GM21576 (cell line): Measurements from ENCODE around the gene TAF15.

Experiments used
- ATAC-seq: cut with Tn5 transposase; IDR thresholded peaks from one replicate; pipeline ENCODE4 v1.9.1; 2021; ENCODE audit warnings: mild to moderate bottlenecking, moderate library complexity; ENCODE audit not compliant: unreplicated experiment

Gene TAF15

DNA sequence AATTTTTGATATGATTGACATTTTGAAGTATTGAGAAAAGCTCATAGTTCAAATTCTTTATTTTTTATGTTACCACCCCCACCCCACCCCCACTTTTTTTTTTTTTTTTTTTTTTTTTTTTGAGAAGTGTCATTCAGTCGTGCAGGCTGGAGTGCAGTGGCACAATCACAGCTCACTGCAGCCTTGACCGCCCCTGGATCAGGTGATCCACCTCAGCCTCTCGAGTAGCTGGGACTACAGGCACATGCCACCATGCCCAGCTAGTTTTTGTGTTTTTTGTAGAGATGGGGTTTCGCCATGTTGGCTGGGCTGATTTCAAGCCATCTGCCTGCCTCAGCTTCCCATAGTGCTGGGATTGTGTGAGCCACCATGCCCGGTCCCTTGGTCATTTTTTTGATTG is 7.4 kb downstream of the TAF15 start:
- no peak for ATAC-seq

DNA sequence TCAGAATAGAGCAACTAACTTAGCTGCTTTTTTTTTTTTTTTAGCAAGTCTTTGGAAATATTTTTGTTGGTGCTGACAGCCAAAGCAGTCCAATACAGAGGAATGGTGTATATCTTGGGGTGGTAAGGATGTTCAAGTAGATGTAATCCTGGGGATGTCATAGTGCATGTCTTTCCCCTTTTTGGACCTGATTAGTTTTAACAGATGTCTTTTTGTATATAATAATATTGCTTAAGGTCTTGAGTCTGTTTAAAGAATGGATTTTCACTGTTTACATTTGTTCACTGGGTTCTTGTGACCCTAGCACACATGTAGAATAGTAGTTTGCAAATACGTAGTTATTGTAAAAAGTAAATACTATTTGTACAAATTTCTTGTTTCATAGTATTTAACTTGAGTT is 7.9 kb downstream of the TAF15 start:
- no peak for ATAC-seq

DNA sequence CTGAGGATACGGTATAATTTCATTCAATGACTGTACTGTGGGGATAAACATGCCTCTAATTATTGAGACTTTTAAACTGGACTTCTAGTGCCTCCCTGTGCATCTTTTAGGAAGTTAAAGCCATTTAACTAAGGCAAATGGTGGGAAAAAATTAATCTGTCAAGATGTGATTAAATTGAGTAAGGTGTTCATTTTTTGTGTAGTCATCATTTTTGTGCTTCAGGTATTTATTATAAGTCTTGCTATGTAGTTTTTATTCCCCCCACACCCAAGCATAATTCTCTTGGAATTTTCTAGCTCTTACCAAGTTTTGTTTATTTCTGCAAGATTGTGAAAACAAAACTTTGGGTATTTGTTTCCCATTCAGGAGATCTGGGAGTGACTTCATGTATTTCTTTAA is 10.2 kb downstream of the TAF15 start:
- ATAC-seq, result no peak

DNA sequence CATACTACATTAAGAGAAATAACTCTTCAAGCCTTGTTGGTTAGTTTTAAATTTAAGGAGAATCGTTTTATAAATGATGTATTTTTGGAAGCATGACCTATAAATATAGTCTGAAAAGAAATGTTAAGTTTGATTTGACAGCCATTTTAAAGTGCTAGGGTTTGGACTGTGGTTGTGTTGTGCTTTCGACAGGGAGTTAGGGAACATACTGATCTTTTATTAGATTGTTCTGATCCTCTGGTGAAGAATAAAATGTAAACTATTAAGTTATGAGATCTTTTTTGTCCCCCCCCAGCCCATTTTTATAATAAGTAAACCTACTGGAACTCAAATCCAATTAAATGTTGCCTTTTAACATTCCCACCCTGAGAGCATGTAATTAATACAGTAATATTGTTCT is 12.0 kb downstream of the TAF15 start:
- no peak for ATAC-seq

DNA sequence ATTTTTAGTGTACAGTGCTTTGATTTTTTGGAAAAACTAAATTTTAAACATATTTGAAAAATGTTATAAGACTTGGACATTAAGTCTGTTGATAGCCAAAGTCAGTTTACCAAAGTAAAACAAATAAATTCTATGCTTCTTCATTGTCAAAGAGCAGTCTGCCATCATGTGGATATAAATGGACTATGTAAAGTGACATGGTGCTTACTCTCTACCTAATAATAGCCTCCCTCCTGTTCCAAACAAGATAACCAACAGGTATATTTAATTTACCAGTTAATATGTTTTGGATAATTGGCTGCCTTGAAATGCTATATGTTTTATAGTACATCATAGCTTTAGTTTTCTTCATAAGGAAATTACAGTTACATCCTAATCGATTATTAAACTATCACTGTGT is 15.9 kb downstream of the TAF15 start:
- no peak for ATAC-seq

DNA sequence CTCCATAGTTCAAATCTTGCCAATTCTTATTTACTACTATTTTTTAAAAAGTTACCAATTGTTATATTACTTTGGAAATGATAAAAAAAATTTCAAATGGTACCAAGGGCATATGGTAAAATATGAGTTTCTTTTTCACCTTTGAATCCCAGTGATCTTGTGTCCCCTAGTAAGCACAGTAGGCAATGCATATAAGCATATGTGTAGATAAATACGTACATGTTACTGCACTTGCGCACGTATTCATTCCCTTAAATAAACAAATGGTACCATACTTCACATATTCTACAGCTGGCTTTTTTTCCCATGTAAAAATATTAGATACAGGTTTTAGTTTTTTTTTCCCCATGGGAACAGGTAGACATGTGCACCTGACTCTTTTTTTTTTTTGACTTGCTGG is 31.8 kb downstream of the TAF15 start:
- no peak for ATAC-seq

DNA sequence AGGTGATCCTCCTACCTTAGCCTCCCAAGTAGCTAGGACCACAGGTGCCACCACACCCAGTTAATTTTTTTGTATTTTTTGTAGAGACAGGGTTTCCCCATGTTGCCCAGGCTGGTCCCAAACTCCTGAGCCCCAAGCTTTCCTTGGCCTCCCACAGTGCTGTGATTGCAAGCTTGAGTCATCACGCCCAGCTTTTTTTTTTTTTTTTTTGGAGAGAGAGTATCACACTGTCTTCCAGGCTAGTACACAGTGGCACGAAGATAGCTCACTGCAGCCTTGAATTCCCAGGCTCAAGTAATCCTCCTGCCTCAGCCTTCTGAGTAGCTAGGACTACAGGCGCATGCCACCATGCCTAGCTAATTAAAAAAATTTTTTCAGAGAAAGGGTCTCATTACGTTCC is 32.2 kb downstream of the TAF15 start:
- ATAC-seq, result no peak

DNA sequence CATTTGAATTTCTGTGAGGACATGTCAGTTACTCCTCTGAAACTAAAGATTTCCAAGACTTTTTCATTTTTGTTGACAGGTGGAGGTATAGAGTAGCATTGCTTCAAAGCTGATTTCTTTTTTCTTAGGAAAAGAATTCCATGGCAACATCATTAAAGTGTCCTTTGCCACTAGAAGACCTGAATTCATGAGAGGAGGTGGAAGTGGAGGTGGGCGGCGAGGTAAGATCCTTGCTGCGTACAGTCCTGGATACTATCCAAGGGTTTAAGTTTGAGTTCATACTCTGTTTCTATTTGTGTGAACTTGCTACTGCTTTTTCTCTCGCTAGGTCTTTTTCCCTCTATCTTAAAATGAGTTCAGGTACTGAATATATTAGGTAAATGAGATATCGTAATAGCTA is 33.0 kb downstream of the TAF15 start:
- no peak for ATAC-seq

DNA sequence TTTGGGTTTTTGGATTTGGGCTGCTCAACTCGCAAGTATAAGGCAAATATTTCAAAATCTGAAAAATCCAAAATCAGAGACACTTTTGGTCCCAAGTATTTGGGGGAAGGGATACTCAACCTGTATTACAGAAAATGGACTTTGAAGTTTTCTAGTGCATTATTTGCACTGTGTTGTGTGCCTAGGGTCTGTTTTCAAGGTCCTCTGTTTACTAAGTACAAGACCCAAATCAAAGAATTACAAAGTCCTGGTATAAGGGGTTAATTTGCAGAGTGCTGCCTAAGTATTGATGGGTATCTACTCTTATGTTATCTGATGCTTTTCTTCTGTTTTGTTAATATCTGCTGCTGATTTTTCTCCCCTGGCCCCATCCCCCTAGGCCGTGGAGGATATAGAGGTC is 34.4 kb downstream of the TAF15 start:
- ATAC-seq, result no peak

DNA sequence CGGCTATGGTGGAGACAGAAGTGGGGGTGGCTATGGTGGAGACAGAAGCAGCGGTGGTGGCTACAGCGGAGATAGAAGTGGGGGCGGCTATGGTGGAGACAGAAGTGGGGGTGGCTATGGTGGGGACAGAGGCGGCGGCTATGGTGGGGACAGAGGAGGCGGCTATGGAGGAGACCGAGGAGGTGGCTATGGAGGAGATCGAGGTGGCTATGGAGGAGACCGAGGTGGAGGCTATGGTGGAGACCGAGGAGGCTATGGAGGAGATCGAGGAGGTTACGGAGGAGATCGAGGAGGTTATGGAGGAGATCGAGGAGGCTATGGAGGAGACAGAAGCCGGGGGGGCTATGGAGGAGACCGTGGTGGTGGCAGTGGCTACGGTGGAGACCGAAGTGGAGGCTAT is 35.3 kb downstream of the TAF15 start:
- no peak for ATAC-seq

DNA sequence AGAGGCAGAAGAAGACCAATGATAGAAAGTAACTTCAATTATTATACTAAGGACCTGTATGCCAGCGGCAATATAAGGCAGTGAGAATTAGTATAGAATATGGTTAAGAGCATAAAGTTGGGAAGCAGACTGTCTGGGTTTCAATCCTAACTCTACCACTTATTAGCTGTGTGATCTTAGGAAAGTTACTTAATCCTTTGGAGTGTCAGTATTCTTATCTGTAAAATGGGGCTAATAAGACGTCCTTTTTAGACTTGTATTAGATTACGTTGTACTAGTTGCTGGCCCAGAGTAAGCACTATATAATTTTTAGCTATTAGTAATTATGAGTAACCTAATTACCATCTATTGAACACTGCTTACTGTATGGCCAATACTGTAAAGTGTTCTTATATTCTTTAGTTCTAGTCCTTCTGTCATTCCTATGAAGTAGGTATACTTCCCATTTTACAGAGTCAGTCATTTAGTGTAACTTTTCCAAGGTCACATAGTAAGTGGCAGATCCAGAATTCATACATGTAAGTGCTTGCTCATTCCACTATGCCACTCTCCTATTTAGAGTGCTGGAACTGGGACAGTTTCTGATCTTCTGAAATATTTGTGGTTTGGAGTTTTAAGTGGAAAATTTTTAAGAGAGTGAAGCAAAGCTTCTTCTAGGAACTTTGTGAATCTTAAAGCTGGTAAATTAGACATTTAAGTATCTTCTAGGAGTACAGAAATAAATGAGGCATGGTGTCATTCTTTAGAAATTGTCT is 36.9 kb downstream of the TAF15 start:
- no peak for ATAC-seq

DNA sequence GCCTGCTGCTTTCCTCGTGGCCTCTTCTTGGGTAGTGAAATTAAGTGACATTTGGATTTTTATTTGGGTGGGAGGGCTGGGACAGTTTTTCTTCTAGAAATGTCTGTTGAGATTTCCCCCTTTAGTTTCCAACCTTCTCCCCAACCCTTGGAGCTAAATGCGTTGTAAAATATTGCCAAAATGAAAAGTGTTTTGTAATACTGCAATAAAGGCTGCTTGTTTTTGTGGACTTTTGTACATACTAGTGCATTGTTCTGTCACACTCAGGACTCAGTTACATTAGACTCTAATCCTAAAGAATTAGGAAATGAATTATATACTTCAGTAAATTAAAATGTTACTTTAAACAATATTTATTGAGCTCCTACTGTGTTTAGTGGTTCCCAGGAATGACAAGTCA is 37.7 kb downstream of the TAF15 start:
- ATAC-seq, result no peak

DNA sequence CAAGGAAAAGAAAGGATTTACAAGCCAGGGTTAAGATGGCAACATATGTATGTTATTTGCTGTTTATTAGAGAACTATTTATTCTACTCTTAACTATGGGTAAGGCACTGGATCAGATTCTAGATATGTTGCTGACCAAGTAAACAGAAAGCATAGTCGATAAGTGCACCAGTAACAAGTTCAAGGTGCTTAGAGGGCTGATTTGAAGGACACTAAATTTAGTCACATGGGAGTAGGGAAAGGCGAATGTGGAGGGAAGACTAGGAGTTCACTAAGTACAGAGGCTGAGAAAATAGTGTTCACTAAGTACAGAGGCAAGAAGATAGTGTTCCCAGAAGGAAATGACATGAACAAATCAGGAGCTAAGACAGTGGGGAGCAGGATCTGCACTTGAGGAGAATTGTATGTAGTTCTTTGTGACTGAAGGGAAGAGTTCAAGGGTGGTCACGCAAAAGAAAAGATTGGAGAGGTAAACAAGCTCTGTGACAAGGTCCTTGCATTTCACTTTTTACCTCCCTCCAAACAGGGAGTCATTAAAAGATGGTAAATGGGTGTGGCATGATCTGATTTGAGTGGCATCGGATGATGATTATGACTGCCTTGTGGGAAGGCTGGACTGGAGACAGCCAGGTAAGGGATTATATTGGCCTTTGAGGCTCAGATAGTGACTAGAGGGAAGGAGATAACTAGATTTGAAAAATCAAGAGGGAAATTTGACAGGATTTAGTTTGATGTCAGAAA is 38.5 kb downstream of the TAF15 start:
- no peak for ATAC-seq

DNA sequence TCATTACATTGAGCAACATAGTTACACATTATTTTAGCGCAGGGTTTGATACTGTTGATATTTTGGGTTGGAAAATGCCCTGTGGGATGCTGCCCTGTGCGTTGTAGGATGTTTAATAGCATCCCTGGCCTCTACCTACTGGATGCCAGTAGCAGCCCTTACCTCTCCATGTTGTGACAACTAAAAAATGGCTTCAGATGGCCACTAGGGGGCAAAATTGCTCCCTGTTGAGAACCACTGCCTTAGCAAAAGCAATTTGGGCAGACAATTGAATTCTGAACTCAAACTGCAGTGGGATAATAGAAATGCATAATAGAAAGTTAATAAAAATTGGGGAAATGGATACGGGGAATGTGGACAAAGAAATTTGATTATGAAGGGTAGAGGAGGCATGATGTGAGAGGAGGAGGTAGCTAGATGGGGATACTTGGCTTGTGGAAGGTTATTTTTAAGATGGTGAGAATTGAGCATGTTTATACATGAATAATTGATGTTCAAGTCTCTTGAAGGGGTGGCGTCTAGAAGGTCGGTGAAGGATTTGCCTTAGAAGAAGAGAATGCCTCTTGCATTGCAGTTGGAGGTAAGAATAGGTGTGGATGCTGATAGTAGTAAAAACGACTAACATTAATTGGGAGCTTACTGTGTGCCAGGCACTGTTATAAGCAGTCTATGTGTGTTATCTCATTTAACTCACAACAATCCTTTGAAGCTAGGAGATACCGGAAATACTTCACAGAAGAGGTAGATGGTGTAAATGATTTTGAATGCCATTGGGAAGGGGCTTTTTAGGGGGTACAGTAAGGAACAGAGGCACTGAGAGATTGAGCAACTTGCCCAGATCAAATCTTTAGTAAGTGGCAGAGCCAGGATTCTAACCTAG is 40.4 kb downstream of the TAF15 start:
- ATAC-seq, result no peak

DNA sequence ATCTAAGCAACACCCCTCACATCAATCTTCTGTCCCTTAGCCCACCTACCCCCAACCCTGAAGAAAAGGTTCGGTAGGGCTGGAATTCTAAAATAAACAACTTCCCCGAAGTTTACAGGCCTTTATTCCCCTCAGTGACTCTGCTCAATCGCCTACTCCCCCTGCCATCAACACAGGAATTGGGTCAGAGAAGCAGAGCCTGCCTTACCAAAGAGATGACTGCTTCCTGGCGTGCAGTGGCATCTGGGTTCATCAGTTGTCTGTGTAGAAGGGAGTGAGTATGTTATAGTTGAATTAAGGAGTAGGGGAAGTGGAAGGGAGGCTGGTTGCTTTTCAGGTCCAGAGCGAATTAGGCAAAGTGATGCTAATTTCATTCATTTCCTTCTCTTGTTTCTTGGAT is 46.7 kb downstream of the TAF15 start:
- no peak for ATAC-seq

DNA sequence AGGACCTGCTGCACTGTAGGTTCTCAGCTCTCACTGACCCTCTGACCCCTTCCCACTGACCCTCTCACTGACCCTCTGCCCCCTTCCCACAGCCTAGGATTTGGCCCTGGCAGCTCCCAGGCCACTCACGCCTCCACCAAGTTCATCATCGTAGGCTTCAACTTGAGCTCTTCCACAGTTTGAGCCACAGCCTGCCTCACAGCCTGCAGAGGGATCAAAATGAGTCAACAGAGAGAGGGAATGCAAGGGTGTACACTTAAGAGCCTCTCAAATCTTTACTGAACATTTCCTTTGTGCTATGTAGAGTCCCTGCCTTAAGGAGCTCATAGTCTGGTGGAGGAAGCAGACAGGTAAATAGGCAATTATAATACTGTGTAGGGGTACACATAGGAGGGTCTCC is 47.3 kb downstream of the TAF15 start:
- no peak for ATAC-seq

DNA sequence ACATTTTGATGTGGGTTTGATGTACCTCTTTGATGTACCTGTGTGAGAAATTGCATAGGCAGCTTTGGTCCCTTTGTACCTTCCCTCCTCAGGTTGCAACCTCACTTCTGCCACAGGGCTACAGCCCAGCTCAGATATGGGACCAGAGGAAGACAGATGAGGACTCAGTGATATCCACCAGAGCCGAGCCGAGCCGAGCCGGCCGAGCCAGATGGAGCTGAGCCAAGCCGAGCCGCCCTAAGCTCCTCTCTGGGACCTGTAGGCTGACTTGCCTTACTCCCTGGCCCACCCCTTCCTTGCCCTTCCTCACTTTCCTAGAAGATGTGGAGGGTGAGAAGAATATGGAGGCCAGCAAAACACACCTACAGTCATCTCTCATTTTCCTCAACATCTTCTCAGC is 55.6 kb downstream of the TAF15 start:
- no peak for ATAC-seq

DNA sequence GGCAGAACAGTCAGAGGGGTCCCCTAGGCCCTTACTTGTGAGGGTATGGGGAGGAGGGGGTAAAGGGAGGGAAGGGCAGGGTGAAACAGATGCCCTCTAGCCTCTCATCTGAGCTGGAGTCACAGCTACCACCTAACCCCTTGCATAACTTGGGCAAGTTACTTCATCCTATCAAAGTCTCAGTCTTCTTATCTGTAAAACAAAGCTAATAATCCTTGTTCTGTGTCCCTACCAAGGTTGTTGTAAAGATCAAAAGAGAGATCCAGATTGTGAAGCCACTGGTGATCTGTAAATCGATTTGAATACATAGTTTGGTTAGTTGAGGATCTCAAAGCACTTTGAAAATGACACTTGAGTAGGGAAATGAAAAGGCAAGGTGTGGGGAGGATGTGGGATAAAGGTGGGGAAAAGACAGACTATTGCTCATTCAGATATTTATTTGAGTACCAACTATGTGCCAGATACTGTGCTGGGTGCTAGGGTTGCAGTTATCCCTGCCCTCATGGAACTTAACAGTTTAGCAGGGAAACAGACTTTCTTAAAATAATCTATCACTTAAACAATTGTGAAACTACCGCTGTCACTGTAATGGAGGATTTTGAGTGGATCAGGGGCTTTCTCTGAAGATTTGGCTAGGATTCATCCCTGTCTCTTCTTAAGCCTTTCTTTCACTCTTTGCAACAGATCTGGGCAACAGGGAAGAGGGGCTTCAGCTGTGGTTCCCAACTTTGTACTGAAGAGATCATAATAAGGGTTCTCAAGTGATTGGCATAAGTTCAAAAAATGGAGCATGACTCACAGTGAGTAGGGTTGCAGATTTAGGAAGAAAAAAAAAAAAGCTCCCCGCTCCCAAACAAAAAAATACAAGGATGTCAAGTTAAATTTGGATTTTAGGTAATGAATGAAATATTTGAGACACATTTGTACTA is 56.4 kb downstream of the TAF15 start:
- ATAC-seq, result no peak

DNA sequence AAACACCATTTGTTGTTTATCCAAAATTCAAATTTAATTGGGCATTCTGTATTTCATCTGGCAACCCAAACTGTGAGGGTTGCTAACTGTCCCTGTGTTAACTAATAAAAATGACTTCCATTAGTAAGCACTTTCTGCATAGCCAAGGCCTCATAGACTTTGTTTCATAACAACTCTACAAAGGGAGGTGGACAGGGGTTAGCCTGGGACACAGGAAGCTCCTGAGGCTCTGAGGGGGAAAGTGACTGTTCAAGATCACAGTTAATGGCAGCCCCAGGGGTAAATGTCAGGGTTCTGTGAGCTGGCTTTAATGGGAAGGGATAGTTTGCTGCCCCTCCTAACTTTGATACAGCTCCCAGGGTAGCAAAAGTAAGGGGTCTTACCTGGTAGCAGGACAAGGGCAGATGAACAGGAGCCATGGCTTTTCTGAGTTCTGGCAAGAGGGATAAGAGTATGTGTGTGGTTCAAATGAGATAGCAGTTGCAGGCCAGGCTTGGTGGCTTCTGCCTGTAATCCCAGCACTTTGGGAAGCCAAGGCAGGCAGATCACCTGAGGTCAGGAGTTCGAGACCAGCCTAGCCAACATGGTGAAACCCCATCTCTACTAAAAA is 57.2 kb downstream of the TAF15 start:
- no peak for ATAC-seq

DNA sequence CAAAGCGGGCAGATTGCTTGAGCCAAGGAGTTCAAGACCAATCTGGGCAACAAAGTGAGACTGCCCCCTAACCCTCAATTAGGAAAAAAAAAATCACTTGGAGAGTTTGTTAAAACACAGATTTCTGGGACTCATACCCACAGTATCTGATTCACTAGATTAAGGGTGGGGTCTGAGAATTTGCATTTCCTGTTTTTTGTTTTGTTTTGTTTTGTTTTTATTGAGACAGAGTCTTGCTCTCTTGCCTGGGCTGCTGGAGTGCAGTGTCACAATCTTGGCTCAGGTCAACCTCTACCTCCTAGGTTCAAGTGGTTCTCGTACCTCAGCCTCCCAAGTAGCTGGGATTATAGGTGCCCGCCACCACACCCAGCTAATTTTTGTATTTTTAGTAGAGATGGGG is 58.3 kb downstream of the TAF15 start:
- ATAC-seq, result no peak
